Measurements from ENCODE around the gene RAB31.

GRCh38 chr18:9734189-9734588, 26.1 kb downstream of the RAB31 start:
- TF ChIP-seq CTCF (IDR thresholded peaks at IDR 0.05) (no peak), SIN3A (IDR thresholded peaks at IDR 0.05; ENCODE audit: borderline replicate concordance, insufficient read depth, low read depth, low read length) (no peak), POLR2AphosphoS5 (IDR thresholded peaks at IDR 0.05; ENCODE audit: low read depth, low read length) (no peak), REST (IDR thresholded peaks at IDR 0.05; ENCODE audit: insufficient read depth in 1 of 2, low read depth in 2 of 2, low read length in 1 of 2) (no peak)
